CD4-positive, CD25-positive, alpha-beta regulatory T cell (primary cell): ENCODE data around the gene LCORL. TPM values are rescaled to one million over a fixed set of nuclear protein-coding genes. Genes with fewer than 3 reads are reported as not detected.
"Not testable (repeated sequence)": the region's sequence is repeated elsewhere in the genome, so short reads cannot be mapped to it uniquely, and the experiment has no call there.

Source experiments
- ATAC-seq, 2 donors: fragments of 150-1000 bp; cut with Tn5 transposase; one replicate each; pipeline ENCODE4 v1.10.0; 2021; ENCODE audit warnings: low read depth in 2 of 2, moderate number of reproducible peaks in 2 of 2, moderate library complexity in 1 of 2
- DNase-seq, 3 donors: peaks; one replicate each; pipeline versions ENCODE4 v3.0.0 to v3.0.0-alpha.2; 2012 to 2022; ENCODE audit warnings: mixed read lengths in 1 of 3
- H3K27ac ChIP-seq: one replicate; pipeline ENCODE4 v1.7.0; 2013; ENCODE audit warnings: mild to moderate bottlenecking, low read length; ENCODE audit not compliant: insufficient read depth, poor library complexity, severe bottlenecking
- H3K27me3 ChIP-seq: one replicate; pipeline ENCODE4 v1.7.0; 2013; ENCODE audit warnings: low read length; ENCODE audit not compliant: control insufficient read depth, insufficient read depth
- H3K36me3 ChIP-seq: one replicate; pipeline ENCODE4 v1.7.0; 2013; ENCODE audit warnings: mild to moderate bottlenecking, low read length, moderate library complexity; ENCODE audit not compliant: control insufficient read depth, insufficient read depth
- H3K4me1 ChIP-seq: 2 replicates; pipeline ENCODE4 v1.7.0; 2013; ENCODE audit warnings: mild to moderate bottlenecking, low read length; ENCODE audit not compliant: insufficient read depth, control insufficient read depth, poor library complexity, severe bottlenecking
- H3K4me3 ChIP-seq: one replicate; pipeline ENCODE4 v1.7.0; 2013; ENCODE audit warnings: low read depth, mild to moderate bottlenecking, low read length, moderate library complexity
- H3K9me3 ChIP-seq, 2 experiments: 1 replicate in 1 of 2; 2 replicates in 1 of 2; pipeline ENCODE4 v1.7.0; 2013; ENCODE audit warnings: low read length in 2 of 2, mild to moderate bottlenecking in 1 of 2, moderate library complexity in 1 of 2; ENCODE audit not compliant: control insufficient read depth in 2 of 2
- H3K27ac Mint-ChIP-seq, 3 donors: one replicate each; pipeline ENCODE4 v1.8.0; 2020 to 2022; ENCODE audit warnings: mild to moderate bottlenecking in 3 of 3, mixed read lengths in 3 of 3, moderate library complexity in 2 of 3
- H3K27me3 Mint-ChIP-seq: one replicate; pipeline ENCODE4 v1.8.0; 2022; ENCODE audit warnings: mild to moderate bottlenecking, mixed read lengths
- H3K36me3 Mint-ChIP-seq: one replicate; pipeline ENCODE4 v1.8.0; 2020; ENCODE audit warnings: mixed read lengths
- H3K4me1 Mint-ChIP-seq, 4 donors: one replicate each; pipeline ENCODE4 v1.8.0; 2020 to 2022; ENCODE audit warnings: mixed read lengths in 4 of 4, mild to moderate bottlenecking in 1 of 4
- H3K4me3 Mint-ChIP-seq, 4 donors: one replicate each; pipeline ENCODE4 v1.8.0; 2020 to 2022; ENCODE audit warnings: mild to moderate bottlenecking in 4 of 4, mixed read lengths in 4 of 4, moderate library complexity in 3 of 4
- H3K9me3 Mint-ChIP-seq, 7 donors: one replicate each; pipeline ENCODE4 v1.8.0; 2020 to 2022; ENCODE audit warnings: mixed read lengths in 7 of 7, mild to moderate bottlenecking in 3 of 7, moderate library complexity in 2 of 7
- polyA plus RNA-seq, 4 donors: library from polyadenylated mRNA; unstranded; fragments of 300-500 nt; fragmentation: Illumina TruSeq; gene quantifications; one replicate each; pipeline ENCODE4 v1.2.3, GENCODE V29; 2021
- total RNA-seq: library from RNA; stranded (reverse); gene quantifications from one replicate; pipeline ENCODE4 v1.2.3, GENCODE V29; 2022

The LCORL gene
- total and polyA plus RNA-seq, 5 donors from 2014 or later, result 7.0 to 15.6 (median 11.3) TPM

DNA sequence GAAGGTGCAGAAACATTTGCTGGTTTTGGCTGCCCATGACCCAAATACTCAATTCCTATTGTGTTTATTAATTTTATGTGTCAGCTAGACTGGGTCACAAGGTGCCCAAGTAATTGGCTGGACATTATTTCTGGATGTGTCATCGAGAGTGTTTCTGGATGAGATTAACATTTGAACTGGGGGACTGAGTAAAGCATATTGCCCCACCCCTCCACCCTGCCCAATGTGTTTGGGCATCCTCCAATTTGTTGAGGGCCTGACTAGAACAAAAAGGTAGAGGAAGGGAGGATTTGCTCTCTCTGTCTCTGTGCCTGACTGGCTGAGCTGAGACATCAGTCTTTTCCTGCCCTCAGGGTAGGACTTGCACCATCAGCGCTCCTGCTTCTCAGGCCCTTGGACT is 29.7 kb upstream of the LCORL start:
- Histone ChIP-seq H3K9me3 (no peaks in the 10 kb centered on the region), H3K4me1 (no peaks in the 10 kb centered on the region), H3K36me3 (no peaks in the 10 kb centered on the region), H3K27me3 (peaks cover 20% of the 10 kb centered on the region), H3K27ac (no peak overlapping the region), H3K4me3 (no peak overlapping the region)
- no peak overlapping the region for H3K27ac Mint-ChIP-seq
- peaks cover 0 to 6% (median 0%) of the 10 kb centered on the region in 7 donors for H3K9me3 Mint-ChIP-seq
- peaks cover 42% of the 10 kb centered on the region for H3K27me3 Mint-ChIP-seq
- H3K4me3 Mint-ChIP-seq, result no peak overlapping the region
- DNase-seq (no peak), ATAC-seq (no peak)
- peaks cover 0 to 10% (median 7%) of the 10 kb centered on the region in 4 donors for H3K4me1 Mint-ChIP-seq
- H3K36me3 Mint-ChIP-seq, result no peaks in the 10 kb centered on the region

DNA sequence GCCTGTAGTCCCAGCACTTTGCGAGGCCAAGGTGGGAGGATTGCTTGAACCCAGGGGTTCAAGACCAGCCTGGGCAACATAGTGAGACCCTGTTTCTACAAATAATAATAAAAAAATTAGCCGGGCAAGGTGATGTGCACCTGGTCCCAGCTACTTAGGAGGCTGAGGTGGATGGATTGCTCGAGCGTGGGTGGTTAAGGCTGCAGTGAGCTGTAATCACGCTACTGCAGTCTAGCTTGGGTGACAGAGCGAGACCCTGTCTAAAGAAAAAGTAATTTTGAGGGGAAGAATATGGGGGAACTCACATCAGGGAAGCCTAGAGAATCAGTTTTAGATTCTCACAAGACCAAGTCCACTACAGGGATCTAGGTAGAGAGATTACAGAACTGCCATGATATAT is 28.9 kb upstream of the LCORL start:
- peaks cover 0 to 4% (median 0%) of the 10 kb centered on the region in 7 donors for H3K9me3 Mint-ChIP-seq
- no peaks in the 10 kb centered on the region for H3K36me3 ChIP-seq

DNA sequence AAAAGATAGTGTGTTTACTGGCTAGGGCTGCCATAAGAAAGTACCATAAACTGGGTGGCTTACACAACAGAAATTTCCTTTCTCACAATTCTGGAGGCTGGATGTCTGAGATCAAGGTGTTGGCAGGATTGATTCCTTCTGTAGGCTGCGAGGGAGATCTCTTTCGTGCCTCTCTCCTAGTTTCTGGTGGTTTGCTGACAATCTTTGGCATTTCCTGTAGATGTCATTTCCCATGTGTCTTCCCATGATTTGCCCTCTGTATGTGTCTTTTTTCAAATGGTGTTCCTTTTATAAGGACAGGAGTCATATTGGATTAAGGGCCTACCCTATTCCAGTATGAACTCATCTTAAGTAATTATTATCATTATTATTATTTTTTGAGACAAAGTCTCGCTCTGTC is 27.9 kb upstream of the LCORL start:
- H3K27me3 ChIP-seq, result peaks cover 10% of the 10 kb centered on the region
- Mint-ChIP-seq H3K9me3 (peaks cover 0 to 4% (median 0%) of the 10 kb centered on the region in 7 donors), H3K27ac (no peak overlapping the region), H3K27me3 (peaks cover 33% of the 10 kb centered on the region), H3K4me1 (peaks cover 0 to 2% (median 0%) of the 10 kb centered on the region in 4 donors), H3K4me3 (no peak overlapping the region), H3K36me3 (no peaks in the 10 kb centered on the region)
- no peaks in the 10 kb centered on the region for H3K9me3 ChIP-seq
- ATAC-seq (no peak), DNase-seq (no peak)
- H3K4me3 ChIP-seq, result no peak overlapping the region
- H3K27ac ChIP-seq, result no peak overlapping the region
- H3K4me1 ChIP-seq, result no peaks in the 10 kb centered on the region
- no peaks in the 10 kb centered on the region for H3K36me3 ChIP-seq

More for the DNA sequence above, 28.9 kb upstream of the LCORL start:
- H3K4me3 ChIP-seq, result no peak overlapping the region
- Mint-ChIP-seq H3K36me3 (no peaks in the 10 kb centered on the region), H3K4me3 (no peak overlapping the region), H3K27ac (no peak overlapping the region), H3K27me3 (peaks cover 38% of the 10 kb centered on the region), H3K4me1 (peaks cover 0 to 3% (median 2%) of the 10 kb centered on the region in 4 donors)
- peaks cover 12% of the 10 kb centered on the region for H3K27me3 ChIP-seq
- no peak for ATAC-seq
- no peak overlapping the region for H3K27ac ChIP-seq
- H3K9me3 ChIP-seq, result no peaks in the 10 kb centered on the region
- DNase-seq, result no peak
- H3K4me1 ChIP-seq, result no peaks in the 10 kb centered on the region

DNA sequence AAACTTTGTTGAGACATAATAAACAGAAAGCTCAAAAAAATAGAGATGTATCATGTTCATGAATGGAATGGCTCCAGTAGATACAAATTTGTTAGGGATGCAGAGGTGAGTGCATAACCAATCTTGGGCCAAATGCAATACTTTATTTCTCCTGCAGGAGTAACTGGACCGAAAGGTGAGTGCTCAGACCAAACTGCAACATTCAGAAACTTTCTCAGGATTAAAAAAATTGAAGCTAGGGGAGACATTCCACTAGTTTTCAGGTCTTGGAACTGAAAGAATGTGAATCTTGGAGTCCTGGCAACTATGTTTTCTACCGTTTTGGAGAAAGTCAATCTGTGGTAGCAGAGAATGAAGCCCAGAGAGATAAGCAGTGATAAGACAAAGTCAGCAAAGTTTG is 21.2 kb upstream of the LCORL start:
- Histone ChIP-seq H3K27ac (no peak overlapping the region), H3K27me3 (peaks cover 6% of the 10 kb centered on the region), H3K36me3 (no peaks in the 10 kb centered on the region), H3K4me1 (no peaks in the 10 kb centered on the region), H3K9me3 (no peaks in the 10 kb centered on the region), H3K4me3 (no peak overlapping the region)
- Mint-ChIP-seq H3K27me3 (peaks cover 16% of the 10 kb centered on the region), H3K27ac (no peak overlapping the region), H3K4me3 (no peak overlapping the region), H3K9me3 (no peaks in the 10 kb centered on the region), H3K36me3 (no peaks in the 10 kb centered on the region), H3K4me1 (no peaks in the 10 kb centered on the region)
- no peak for ATAC-seq
- DNase-seq, result peak in 1 of 3 donors; percentile 12

DNA sequence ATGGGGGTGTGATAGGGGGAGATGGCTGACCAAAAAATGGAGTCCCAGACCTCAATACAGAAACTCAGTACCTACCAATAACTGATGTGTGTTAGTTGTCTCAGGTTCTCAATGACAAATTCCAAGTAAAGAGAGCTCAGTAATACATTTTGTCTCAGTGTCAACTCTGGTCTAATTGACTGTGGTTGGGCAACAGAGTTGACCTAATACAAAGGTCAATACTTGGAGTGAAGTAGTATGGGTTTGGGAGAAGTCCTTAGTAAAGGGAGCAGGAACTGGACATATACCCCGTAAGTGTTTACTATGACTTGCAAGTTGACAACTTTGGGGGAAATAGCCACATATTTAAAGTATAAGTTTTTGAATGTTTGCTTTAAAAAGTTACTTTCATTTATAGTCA is 20.5 kb upstream of the LCORL start:
- DNase-seq (no peak), ATAC-seq (no peak)
- Histone ChIP-seq H3K27ac (no peak overlapping the region), H3K36me3 (no peaks in the 10 kb centered on the region), H3K4me3 (no peak overlapping the region), H3K9me3 (no peaks in the 10 kb centered on the region), H3K4me1 (no peaks in the 10 kb centered on the region), H3K27me3 (peaks cover 10% of the 10 kb centered on the region)
- H3K4me1 Mint-ChIP-seq, result no peaks in the 10 kb centered on the region
- no peak overlapping the region for H3K27ac Mint-ChIP-seq
- H3K27me3 Mint-ChIP-seq, result peaks cover 22% of the 10 kb centered on the region
- no peaks in the 10 kb centered on the region for H3K9me3 Mint-ChIP-seq
- no peaks in the 10 kb centered on the region for H3K36me3 Mint-ChIP-seq
- H3K4me3 Mint-ChIP-seq, result no peak overlapping the region

DNA sequence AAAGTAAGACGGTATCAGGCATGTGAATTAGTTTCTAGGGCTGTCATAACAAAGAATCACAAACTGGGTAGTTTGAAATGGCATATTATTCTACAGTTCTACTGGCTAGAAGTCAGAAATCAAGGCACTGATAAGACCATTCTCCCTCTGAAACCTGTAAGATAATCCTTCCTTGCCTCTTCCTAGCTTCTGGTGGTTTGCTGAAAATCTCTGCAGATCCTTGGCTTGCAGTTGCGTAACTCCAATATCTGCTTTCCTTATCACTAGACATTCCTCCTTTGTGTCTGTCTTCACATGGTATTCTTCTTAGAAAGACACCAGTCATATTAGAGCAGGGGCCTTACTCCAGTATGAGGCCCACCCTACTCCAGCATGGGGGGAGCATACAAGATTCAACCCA is 19.6 kb upstream of the LCORL start:
- Histone ChIP-seq H3K27ac (no peak overlapping the region), H3K27me3 (peaks cover 10% of the 10 kb centered on the region), H3K9me3 (no peaks in the 10 kb centered on the region), H3K36me3 (no peaks in the 10 kb centered on the region), H3K4me3 (no peak overlapping the region), H3K4me1 (no peaks in the 10 kb centered on the region)
- Mint-ChIP-seq H3K9me3 (no peaks in the 10 kb centered on the region), H3K4me3 (no peak overlapping the region), H3K27ac (no peak overlapping the region), H3K4me1 (no peaks in the 10 kb centered on the region), H3K36me3 (no peaks in the 10 kb centered on the region), H3K27me3 (peaks cover 24% of the 10 kb centered on the region)
- no peak for ATAC-seq
- no peak for DNase-seq

DNA sequence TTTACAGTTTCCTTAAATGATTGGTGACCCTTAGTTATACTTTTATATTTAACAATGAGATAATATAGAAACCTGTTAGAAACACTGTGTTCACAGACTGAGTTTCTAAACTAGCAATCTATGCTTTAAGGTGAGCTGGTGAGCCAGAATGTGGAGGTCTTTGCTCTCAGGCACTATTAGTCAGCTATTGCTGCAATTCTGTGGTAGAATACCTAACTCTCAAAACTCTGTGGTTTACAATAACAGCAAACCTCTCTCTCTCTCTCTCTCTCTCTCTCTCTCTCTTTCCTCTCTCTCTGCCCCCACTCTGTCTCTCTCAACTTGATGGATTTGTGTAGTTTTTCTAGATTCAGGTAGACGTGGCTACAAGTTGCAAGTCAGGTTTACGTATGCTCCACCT is 17.6 kb upstream of the LCORL start:
- H3K36me3 ChIP-seq, result no peaks in the 10 kb centered on the region
- no peaks in the 10 kb centered on the region for H3K9me3 Mint-ChIP-seq
- H3K27ac Mint-ChIP-seq, result no peak overlapping the region
- no peaks in the 10 kb centered on the region for H3K4me1 Mint-ChIP-seq
- H3K4me3 Mint-ChIP-seq, result no peak overlapping the region
- H3K27me3 Mint-ChIP-seq, result peaks cover 27% of the 10 kb centered on the region
- no peak for ATAC-seq
- H3K4me1 ChIP-seq, result no peaks in the 10 kb centered on the region
- peaks cover 10% of the 10 kb centered on the region for H3K27me3 ChIP-seq
- no peak for DNase-seq
- no peaks in the 10 kb centered on the region for H3K36me3 Mint-ChIP-seq
- H3K4me3 ChIP-seq, result no peak overlapping the region
- H3K9me3 ChIP-seq, result no peaks in the 10 kb centered on the region
- no peak overlapping the region for H3K27ac ChIP-seq

DNA sequence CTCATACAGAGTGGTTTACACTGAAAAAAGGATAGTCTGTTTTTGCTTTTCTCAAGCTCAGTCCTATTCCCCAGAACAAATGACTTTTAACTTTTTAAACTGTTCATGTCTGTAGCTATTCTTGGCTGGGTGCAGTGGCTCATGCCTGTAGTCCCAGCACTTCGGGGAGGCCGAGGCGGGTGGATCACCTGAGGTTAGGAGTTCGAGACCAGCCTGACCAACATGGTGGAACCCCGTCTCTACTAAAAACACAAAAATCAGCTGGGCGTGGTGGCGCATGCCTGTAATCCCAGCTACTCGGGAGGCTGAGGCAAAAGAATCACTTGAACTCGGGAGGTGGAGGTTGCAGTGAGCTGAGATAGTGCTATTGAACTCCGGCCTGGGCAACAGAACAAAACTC is 14.8 kb upstream of the LCORL start:
- H3K27me3 ChIP-seq, result peaks cover 10% of the 10 kb centered on the region
- H3K36me3 ChIP-seq, H3K9me3 Mint-ChIP-seq, H3K4me1 Mint-ChIP-seq, H3K4me3 ChIP-seq, DNase-seq, H3K27ac ChIP-seq, H3K36me3 Mint-ChIP-seq, H3K4me3 Mint-ChIP-seq, H3K9me3 ChIP-seq, H3K4me1 ChIP-seq, H3K27ac Mint-ChIP-seq, ATAC-seq: not testable (repeated sequence)
- H3K27me3 Mint-ChIP-seq, result peaks cover 45% of the 10 kb centered on the region
